ENCODE data around the gene APP.
A peak's percentile ranks its signal among the peaks of the same experiment; 100 is the strongest.

Gene APP

DNA sequence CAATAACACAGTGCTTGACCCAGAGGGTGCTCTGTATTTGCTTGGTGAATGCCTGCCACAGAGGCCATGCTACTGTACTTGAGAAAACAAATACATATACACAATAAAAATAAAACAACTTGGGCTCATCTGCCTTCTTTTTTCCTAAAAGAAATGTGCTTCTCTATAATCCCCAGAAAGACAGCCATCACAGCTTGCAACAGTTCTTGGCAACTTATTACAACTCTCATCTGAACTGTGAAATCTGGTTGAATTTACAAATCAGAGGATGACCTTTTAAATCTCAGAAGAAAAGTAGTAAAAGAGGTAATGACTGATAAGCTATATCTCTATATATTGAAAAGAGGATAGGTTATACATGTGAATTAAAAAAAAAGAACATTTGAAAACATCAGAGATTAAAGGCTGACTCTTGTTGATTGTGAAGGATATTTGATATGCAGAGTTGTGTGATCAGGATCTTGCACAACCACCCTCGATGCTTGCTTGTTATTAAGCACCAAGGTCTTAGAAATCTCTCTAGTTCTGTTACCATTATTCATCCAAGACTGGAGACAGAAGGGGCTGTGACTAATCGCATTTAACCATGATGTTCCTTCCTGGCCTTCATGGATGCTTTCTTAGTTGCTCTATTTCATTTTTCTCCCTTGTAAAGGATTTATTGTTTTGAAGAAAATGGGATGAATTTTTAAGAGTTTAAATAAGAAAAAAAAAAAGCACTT, 213.4 kb downstream of the APP start:
- Histone ChIP-seq H2AFZ (ENCODE audit: low read depth, low read length, severe bottlenecking) (peak overlapping the region; percentile 24), H3K36me3 (ENCODE audit: low read length) (no peaks in the 10 kb centered on the region), H3K27me3 (ENCODE audit: low read length) (no peaks in the 10 kb centered on the region), H3K9me2 (replicated peaks; ENCODE audit: insufficient read depth, low read length) (no peaks in the 10 kb centered on the region), H3K4me2 (ENCODE audit: low read depth, low read length, poor library complexity, severe bottlenecking) (no peak overlapping the region), H3K79me2 (ENCODE audit: insufficient read depth, low read length) (no peaks in the 10 kb centered on the region), H3K4me3 (ENCODE audit: insufficient read depth, low read length, poor library complexity, severe bottlenecking) (no peak overlapping the region), H4K20me1 (ENCODE audit: low read depth, low read length) (no peaks in the 10 kb centered on the region), H3K27ac (ENCODE audit: low read depth, low read length) (no peak overlapping the region), H3F3A (ENCODE audit: insufficient read depth) (no peaks in the 10 kb centered on the region), H3K9ac (ENCODE audit: low read length) (no peak overlapping the region), H3K9me3 (ENCODE audit: insufficient read depth, low read length) (no peaks in the 10 kb centered on the region)
- no peak for TF ChIP-seq EZH2phosphoT487 (conservative IDR thresholded peaks at IDR 0.05; ENCODE audit: low read length)
- TF ChIP-seq, protein P1, sequence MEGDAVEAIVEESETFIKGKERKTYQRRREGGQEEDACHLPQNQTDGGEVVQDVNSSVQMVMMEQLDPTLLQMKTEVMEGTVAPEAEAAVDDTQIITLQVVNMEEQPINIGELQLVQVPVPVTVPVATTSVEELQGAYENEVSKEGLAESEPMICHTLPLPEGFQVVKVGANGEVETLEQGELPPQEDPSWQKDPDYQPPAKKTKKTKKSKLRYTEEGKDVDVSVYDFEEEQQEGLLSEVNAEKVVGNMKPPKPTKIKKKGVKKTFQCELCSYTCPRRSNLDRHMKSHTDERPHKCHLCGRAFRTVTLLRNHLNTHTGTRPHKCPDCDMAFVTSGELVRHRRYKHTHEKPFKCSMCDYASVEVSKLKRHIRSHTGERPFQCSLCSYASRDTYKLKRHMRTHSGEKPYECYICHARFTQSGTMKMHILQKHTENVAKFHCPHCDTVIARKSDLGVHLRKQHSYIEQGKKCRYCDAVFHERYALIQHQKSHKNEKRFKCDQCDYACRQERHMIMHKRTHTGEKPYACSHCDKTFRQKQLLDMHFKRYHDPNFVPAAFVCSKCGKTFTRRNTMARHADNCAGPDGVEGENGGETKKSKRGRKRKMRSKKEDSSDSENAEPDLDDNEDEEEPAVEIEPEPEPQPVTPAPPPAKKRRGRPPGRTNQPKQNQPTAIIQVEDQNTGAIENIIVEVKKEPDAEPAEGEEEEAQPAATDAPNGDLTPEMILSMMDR (IDR thresholded peaks at IDR 0.05; ENCODE audit: insufficient read depth, low read length, poor library complexity, severe bottlenecking) = no peak

DNA sequence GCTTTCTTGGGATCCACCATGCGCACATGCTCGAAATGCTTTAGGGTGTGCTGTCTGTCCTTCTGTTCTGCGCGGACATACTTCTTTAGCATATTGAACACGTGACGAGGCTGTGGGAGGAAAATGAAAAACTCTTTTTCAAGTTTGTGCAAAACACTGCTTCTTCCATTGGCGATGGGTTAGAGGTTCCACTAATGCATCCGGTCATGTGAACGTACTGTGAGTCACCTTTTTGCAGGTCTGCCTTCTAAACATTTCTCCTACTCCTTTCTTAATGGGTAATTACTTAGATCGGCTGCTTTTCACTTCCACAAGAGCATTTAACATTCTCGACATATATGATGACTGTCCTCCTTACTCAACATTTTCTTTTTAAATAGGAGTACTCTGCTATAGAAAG, 214.9 kb downstream of the APP start:
- Histone ChIP-seq H3K27me3 (ENCODE audit: low read length) (no peaks in the 10 kb centered on the region), H3K9ac (ENCODE audit: low read length) (no peak overlapping the region), H3K27ac (ENCODE audit: low read depth, low read length) (no peak overlapping the region), H3F3A (ENCODE audit: insufficient read depth) (no peaks in the 10 kb centered on the region), H2AFZ (ENCODE audit: low read depth, low read length, severe bottlenecking) (no peak overlapping the region), H3K4me3 (ENCODE audit: insufficient read depth, low read length, poor library complexity, severe bottlenecking) (no peak overlapping the region), H3K9me3 (ENCODE audit: insufficient read depth, low read length) (no peaks in the 10 kb centered on the region), H3K79me2 (ENCODE audit: insufficient read depth, low read length) (no peaks in the 10 kb centered on the region), H3K9me2 (replicated peaks; ENCODE audit: insufficient read depth, low read length) (no peaks in the 10 kb centered on the region), H3K36me3 (ENCODE audit: low read length) (no peaks in the 10 kb centered on the region), H3K4me2 (ENCODE audit: low read depth, low read length, poor library complexity, severe bottlenecking) (no peak overlapping the region), H4K20me1 (ENCODE audit: low read depth, low read length) (no peaks in the 10 kb centered on the region)
- no peak for TF ChIP-seq EZH2phosphoT487 (conservative IDR thresholded peaks at IDR 0.05; ENCODE audit: low read length)

DNA sequence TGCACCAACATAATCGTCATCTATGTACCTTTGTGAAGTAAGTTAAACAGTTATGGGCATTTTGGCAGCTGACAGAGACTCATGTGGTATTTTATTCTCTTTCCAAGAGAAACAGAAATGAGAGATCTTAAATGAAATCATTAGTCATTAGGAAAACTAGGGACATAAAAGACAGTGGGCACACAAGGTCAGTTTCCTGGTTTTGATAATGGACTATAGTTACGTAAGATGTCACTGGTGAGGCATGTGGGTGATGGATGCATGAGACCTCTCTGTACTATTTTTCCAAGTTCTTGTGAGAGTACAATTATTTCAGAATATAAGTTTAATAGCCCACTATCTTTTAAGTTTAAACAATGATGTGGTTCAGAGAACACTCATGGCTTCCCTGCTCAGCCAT, 216.9 kb downstream of the APP start:
- TF ChIP-seq, protein P1 (IDR thresholded peaks at IDR 0.05; ENCODE audit: insufficient read depth, low read length, poor library complexity, severe bottlenecking) = no peak
- Histone ChIP-seq H2AFZ (ENCODE audit: low read depth, low read length, severe bottlenecking) (no peak overlapping the region), H3K9me2 (replicated peaks; ENCODE audit: insufficient read depth, low read length) (no peaks in the 10 kb centered on the region), H3K4me2 (ENCODE audit: low read depth, low read length, poor library complexity, severe bottlenecking) (no peak overlapping the region), H3K36me3 (ENCODE audit: low read length) (no peaks in the 10 kb centered on the region), H3K9ac (ENCODE audit: low read length) (no peak overlapping the region), H3K9me3 (ENCODE audit: insufficient read depth, low read length) (no peaks in the 10 kb centered on the region), H3K4me3 (ENCODE audit: insufficient read depth, low read length, poor library complexity, severe bottlenecking) (no peak overlapping the region), H3K79me2 (ENCODE audit: insufficient read depth, low read length) (no peaks in the 10 kb centered on the region), H3K27me3 (ENCODE audit: low read length) (no peaks in the 10 kb centered on the region), H3F3A (ENCODE audit: insufficient read depth) (no peaks in the 10 kb centered on the region), H4K20me1 (ENCODE audit: low read depth, low read length) (no peaks in the 10 kb centered on the region), H3K27ac (ENCODE audit: low read depth, low read length) (no peak overlapping the region)

DNA sequence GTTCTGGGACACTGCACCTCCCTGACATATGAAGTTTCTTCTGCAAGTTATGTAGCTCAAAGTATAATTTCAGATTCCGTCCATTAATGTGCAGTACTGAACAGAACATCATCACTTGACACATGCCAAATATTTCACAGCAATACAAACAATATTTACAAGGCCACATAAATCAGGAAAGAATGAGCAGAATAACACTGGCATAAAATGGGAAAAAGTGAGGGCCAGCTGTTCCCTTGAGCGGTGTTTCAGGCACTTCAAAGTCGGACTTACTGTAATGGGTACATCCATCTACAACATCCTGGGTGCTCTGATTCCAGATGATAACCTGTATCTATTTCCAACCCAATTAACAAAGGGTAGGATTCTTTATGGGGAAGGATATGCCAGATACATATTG, 217.4 kb downstream of the APP start:
- Histone ChIP-seq H3K36me3 (ENCODE audit: low read length) (no peaks in the 10 kb centered on the region), H3K9me2 (replicated peaks; ENCODE audit: insufficient read depth, low read length) (no peaks in the 10 kb centered on the region), H3F3A (ENCODE audit: insufficient read depth) (no peaks in the 10 kb centered on the region)

More for the DNA sequence above, 217.4 kb downstream of the APP start:
- no peak overlapping the region for H3K27ac ChIP-seq (ENCODE audit: low read depth, low read length)
- no peak overlapping the region for H3K9ac ChIP-seq (ENCODE audit: low read length)
- no peak overlapping the region for H2AFZ ChIP-seq (ENCODE audit: low read depth, low read length, severe bottlenecking)
- H4K20me1 ChIP-seq (ENCODE audit: low read depth, low read length) = no peaks in the 10 kb centered on the region
- TF ChIP-seq, protein P1 (IDR thresholded peaks at IDR 0.05; ENCODE audit: insufficient read depth, low read length, poor library complexity, severe bottlenecking) = no peak
- TF ChIP-seq EZH2phosphoT487 (conservative IDR thresholded peaks at IDR 0.05; ENCODE audit: low read length) = no peak
- H3K9me3 ChIP-seq (ENCODE audit: insufficient read depth, low read length) = no peaks in the 10 kb centered on the region
- H3K4me3 ChIP-seq (ENCODE audit: insufficient read depth, low read length, poor library complexity, severe bottlenecking) = no peak overlapping the region
- H3K27me3 ChIP-seq (ENCODE audit: low read length) = no peaks in the 10 kb centered on the region
- no peaks in the 10 kb centered on the region for H3K79me2 ChIP-seq (ENCODE audit: insufficient read depth, low read length)
- no peak overlapping the region for H3K4me2 ChIP-seq (ENCODE audit: low read depth, low read length, poor library complexity, severe bottlenecking)
